Stimulated activated CD8-positive, alpha-beta memory T cell treated with anti-CD3 and anti-CD28 coated beads, Interleukin-7, amount 100 ng/mL, for 48 hours (primary cell): ENCODE data around the gene ASAH2.

Experiments
- DNase-seq, 2 donors: peaks; one replicate each; pipeline ENCODE4 v3.0.0-alpha.2; 2020; ENCODE audit warnings: low read depth in 1 of 2; ENCODE audit errors: extremely low read depth in 1 of 2

The ASAH2 gene

GRCh38 chr10:50210876-50211275 lies 40.4 kb downstream of the ASAH2 start:
- DNase-seq = no peak
